Middle frontal gyrus (tissue), 1 donor: ENCODE data around the gene TAF5L.
"Not testable (repeated sequence)": the region's sequence is repeated elsewhere in the genome, so short reads cannot be mapped to it uniquely, and the experiment has no call there.

ENCODE experiments used
- DNase-seq: peaks from one replicate; pipeline ENCODE4 v3.0.0-alpha.2; 2015; ENCODE audit warnings: low spot score; ENCODE audit errors: extremely low spot score

TAF5L gene

GRCh38 chr1:229570891-229571516 lies 54.9 kb downstream of the TAF5L start:
- no peak for DNase-seq

GRCh38 chr1:229570305-229570704 lies 55.6 kb downstream of the TAF5L start:
- no peak for DNase-seq

- no peak for DNase-seq
Measured at GRCh38 chr1:229567109-229567868, 58.6 kb downstream of the TAF5L start.

- no peak for DNase-seq
Measured at GRCh38 chr1:229563701-229564100, 62.2 kb downstream of the TAF5L start.

- DNase-seq = no peak
Measured at GRCh38 chr1:229563241-229563640, 62.7 kb downstream of the TAF5L start.

GRCh38 chr1:229562686-229563085 lies 63.2 kb downstream of the TAF5L start:
- DNase-seq = no peak

- no peak for DNase-seq
Measured at GRCh38 chr1:229561141-229561540, 64.8 kb downstream of the TAF5L start.

GRCh38 chr1:229560124-229560523 lies 65.8 kb downstream of the TAF5L start:
- DNase-seq = not testable (repeated sequence)

- not testable (repeated sequence) for DNase-seq
Measured at GRCh38 chr1:229559336-229559801, 66.6 kb downstream of the TAF5L start.

- DNase-seq = peak; percentile 95
Measured at GRCh38 chr1:229558460-229559335, 67.2 kb downstream of the TAF5L start, which contains the start of gene ABCB10. Gene ABCB10, minus strand, starts transcription at chr1:229558707. Its CDS starts 55 bp downstream, at chr1:229558652.

GRCh38 chr1:229557913-229558414 lies 68.0 kb downstream of the TAF5L start:
- DNase-seq = no peak

GRCh38 chr1:229557200-229557850 lies 68.6 kb downstream of the TAF5L start:
- DNase-seq = no peak

- DNase-seq = no peak
Measured at GRCh38 chr1:229554886-229555621, 70.9 kb downstream of the TAF5L start.

GRCh38 chr1:229553621-229554130 lies 72.2 kb downstream of the TAF5L start:
- DNase-seq = no peak

- DNase-seq = no peak
Measured at GRCh38 chr1:229552732-229553131, 73.2 kb downstream of the TAF5L start.

- no peak for DNase-seq
Measured at GRCh38 chr1:229550812-229551567, 74.9 kb downstream of the TAF5L start.

- DNase-seq = no peak
Measured at GRCh38 chr1:229547542-229547941, 78.4 kb downstream of the TAF5L start.

GRCh38 chr1:229544587-229544986 lies 81.3 kb downstream of the TAF5L start:
- DNase-seq = no peak
